Pancreas (tissue), 10 donors: ENCODE results near the gene ALKBH5. TPM values are rescaled to one million over a fixed set of nuclear protein-coding genes. Genes with fewer than 3 reads are reported as not detected.
A peak's percentile ranks its signal among the peaks of the same experiment; 100 is the strongest.

Source experiments
- ATAC-seq, 4 donors: fragments of 200-7000 bp; cut with Tn5 transposase; one replicate each; pipeline versions ENCODE4 v1.8.0 to v1.9.1; 2020; ENCODE audit warnings: mild to moderate bottlenecking in 4 of 4, moderate library complexity in 4 of 4
- DNase-seq, 6 donors: peaks; one replicate each; pipeline ENCODE4 v3.0.0-alpha.2; 2020
- FAIRE-seq: peaks from 2 replicates; lab custom pipeline; 2012; peaks lifted over from hg19 to GRCh38; lab: Jason Lieb, UNC
- H3K27ac ChIP-seq, 4 donors: fragments of 200-600 bp; sonication (generic); 1 replicate in 3 of 4; 2 replicates in 1 of 4; pipeline versions ENCODE4 v1.5.0 to v1.8.0; 2020
- H3K27me3 ChIP-seq, 4 donors: fragments of 200-600 bp; one replicate each; pipeline ENCODE4 v1.8.0; 2021
- H3K36me3 ChIP-seq, 3 donors: fragments of 200-600 bp; sonication (generic) in 1 of 3; one replicate each; pipeline versions ENCODE4 v1.5.0 to v1.8.0; 2020 to 2021
- H3K4me1 ChIP-seq, 3 donors: fragments of 200-600 bp; one replicate each; pipeline ENCODE4 v1.8.0; 2021
- H3K4me3 ChIP-seq, 4 donors: fragments of 200-600 bp; sonication (generic) in 2 of 4; one replicate each; pipeline versions ENCODE4 v1.5.0 to v1.8.0; 2020 to 2021
- H3K9me3 ChIP-seq, 4 donors: fragments of 200-600 bp; one replicate each; pipeline ENCODE4 v1.8.0; 2021
- CTCF ChIP-seq, 4 donors: fragments of 200-600 bp; sonication (generic) in 3 of 4; IDR thresholded peaks; one replicate each; pipeline versions ENCODE4 v1.5.0 to v1.8.0; 2021; ENCODE audit warnings: antibody characterized with exemption in 4 of 4
- WGBS, 2 donors: extraction: QIAGEN DNeasy Blood & Tissue Kit; methylation state at CpG; one replicate each; pipeline ENCODE4 v1.1.7; 2013; 5-methylcytosine and 5-hydroxymethylcytosine counted together
- intact Hi-C, 3 donors: fragments of 100-400 bp; cut with DNase I; formaldehyde crosslinking; loops; one replicate each; pipeline versions ENCODE4 v1.11.1 to v1.14.2; 2022
- polyA plus RNA-seq, 2 donors: library from polyadenylated mRNA; stranded (reverse); fragments of 200-250 nt; gene quantifications; one replicate each; pipeline ENCODE4 v1.2.3, GENCODE V29; 2013
- total RNA-seq, 6 donors: library from RNA; stranded (reverse); fragmentation: NEBNext Ultra II Directional in 4 of 6; extraction: Animal tissue kit (Norgen Biotek cat#: 25700) in 4 of 6; gene quantifications; one replicate each; pipeline versions ENCODE4 v1.2.1 to v1.2.4, GENCODE V29; 2021 to 2023
- donor health status: healthy with polysubstance abuse.
- donor health status: DM: no; HTN: no; CAD: no; lungs with moderate emphysema.
- donor health status: DM: no; HTN: no; CAD: no.
- donor health status: control.
- donor health status: control.
- donor health status: Bipolar disorder and iron deficiency.
- donor health status: DM: yes; HTN: yes; CAD: no.
- donor health status: DM: no; HTN: no; CAD: no.
- donor health status: DM: no; HTN: no; CAD: no.
- donor health status: DM: yes; HTN: yes; CAD: no.

Gene ALKBH5
- total and polyA plus RNA-seq, 8 donors, result 14.2 to 49.6 (median 40.2) TPM

DNA sequence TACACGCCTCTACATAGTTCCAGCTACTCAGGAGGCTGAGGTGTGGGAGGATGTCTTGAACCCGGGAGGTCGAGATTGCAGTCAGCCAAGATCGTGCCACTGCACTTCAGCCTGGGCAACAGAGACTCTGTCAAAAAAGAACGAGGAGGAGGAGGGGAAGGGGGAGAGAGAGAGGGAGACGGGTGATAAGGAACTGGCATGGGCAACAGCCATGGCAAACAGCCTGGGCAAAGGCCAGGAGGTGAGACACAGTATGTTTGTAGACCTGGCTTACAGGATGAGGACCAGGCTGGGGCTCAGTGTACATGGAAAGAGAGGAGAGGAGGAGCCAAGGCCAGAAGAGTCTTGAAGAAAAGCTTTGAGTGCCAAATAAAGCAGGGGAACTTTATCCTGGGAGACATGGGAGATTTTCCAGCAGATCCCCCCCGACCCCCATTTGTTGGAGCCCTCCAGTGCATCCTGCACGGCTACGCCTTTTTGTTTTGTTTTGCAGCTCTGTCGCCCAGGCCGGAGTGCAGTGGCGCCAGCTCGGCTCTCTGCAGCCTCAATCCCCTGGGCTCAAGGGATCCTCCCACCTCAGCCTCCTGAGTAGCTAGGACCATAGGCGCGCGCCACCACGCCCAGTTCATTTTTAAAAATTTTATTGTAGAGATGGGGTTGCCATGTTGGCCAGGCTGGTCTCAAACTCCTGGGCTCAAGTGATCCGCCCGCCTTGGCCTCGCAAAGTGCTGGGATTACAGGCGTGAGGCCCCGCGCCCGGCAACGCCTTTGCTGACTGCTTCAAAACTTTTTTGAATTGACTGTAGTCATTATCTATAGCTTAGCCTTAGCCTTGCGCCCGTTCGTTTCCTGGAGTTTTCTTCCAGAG is 1.3 kb upstream of the ALKBH5 start:
- intact Hi-C loops, result no loop called here
- Histone ChIP-seq H3K9me3 (no peaks in the 10 kb centered on the region), H3K27ac (peak overlapping the region; percentile 94 to 98 (median 97)), H3K27me3 (no peaks in the 10 kb centered on the region), H3K4me1 (peaks cover 0 to 23% (median 10%) of the 10 kb centered on the region in 3 donors), H3K4me3 (peak overlapping the region; percentile 63 to 93 (median 88)), H3K36me3 (no peaks in the 10 kb centered on the region)
- no peak for FAIRE-seq
- 7 to 22% methylated on average over 28 of the region's 28 CpGs for WGBS, 2 donors
- peak; percentile 28 to 49 (median 42) for ATAC-seq
- peak; percentile 64 to 83 (median 80) for DNase-seq
- no peak for TF ChIP-seq CTCF (IDR thresholded peaks at IDR 0.05)

DNA sequence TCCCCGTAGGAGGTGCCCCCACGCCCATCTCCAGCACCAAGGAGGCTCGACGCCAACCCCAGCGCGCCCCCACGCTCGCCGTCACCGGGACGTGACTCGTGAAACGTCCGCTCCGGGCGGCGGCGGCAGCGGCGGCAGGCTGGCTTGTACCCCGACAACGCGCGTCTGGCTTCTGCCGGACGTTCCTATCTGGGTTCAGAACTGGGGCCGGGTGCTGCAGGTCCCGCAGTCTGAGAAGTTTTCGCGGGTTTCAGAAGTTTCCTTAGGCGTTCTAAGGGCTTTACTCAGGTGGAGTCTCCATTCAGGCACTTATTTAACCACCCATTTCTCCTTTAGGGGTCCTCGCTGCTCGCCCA is 672 bp upstream of the ALKBH5 start:
- FAIRE-seq (no peak), ATAC-seq (peak; percentile 25 to 64 (median 51)), DNase-seq (peak; percentile 79 to 92 (median 83))
- WGBS, 2 donors, result 0% methylated on average over 33 of the region's 33 CpGs
- TF ChIP-seq CTCF (IDR thresholded peaks at IDR 0.05), result no peak
- no peaks in the 10 kb centered on the region for H3K36me3 ChIP-seq
- H3K27ac ChIP-seq, result peak overlapping the region; percentile 94 to 98 (median 97)
- H3K4me3 ChIP-seq, result peak overlapping the region; percentile 63 to 93 (median 88)
- H3K9me3 ChIP-seq, result no peaks in the 10 kb centered on the region
- no peaks in the 10 kb centered on the region for H3K27me3 ChIP-seq
- intact Hi-C loops, result no loop called here
- peaks cover 2 to 29% (median 11%) of the 10 kb centered on the region in 3 donors for H3K4me1 ChIP-seq

GRCh38 chr17:18184143-18185031 is 759 bp downstream of the ALKBH5 start:
- peaks cover 14 to 43% (median 25%) of the 10 kb centered on the region in 3 donors for H3K4me1 ChIP-seq

DNA sequence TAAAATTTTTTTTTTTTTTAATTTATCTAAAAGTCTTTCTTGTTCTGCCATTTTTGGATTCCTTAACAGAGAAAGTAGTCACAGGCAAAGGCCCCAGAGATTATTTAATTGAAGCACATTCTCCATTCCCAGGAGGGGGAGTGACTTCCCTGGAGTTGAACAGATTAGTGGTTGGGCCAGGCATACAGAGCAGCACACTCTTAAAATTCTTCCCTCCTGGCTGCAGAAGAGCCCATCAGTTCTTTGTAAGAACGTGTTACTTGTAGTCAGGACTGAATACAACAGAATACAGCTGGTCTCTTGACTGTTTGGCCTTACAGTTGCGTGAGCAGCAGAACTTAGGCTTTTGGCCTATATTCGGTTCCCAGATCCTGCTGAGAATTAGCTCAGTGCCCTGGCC is 1.8 kb downstream of the ALKBH5 start:
- Histone ChIP-seq H3K27ac (peak overlapping the region in 3 of 4 donors; percentile 28 to 98 (median 94)), H3K4me3 (peak overlapping the region; percentile 63 to 93 (median 88)), H3K27me3 (no peaks in the 10 kb centered on the region), H3K4me1 (peaks cover 23 to 53% (median 35%) of the 10 kb centered on the region in 3 donors), H3K9me3 (no peaks in the 10 kb centered on the region), H3K36me3 (no peaks in the 10 kb centered on the region)
- no peak for FAIRE-seq
- no peak for TF ChIP-seq CTCF (IDR thresholded peaks at IDR 0.05)
- DNase-seq, result no peak
- intact Hi-C loops, result no loop called here
- ATAC-seq, result no peak
- 5 to 7% methylated on average over 3 of the region's 3 CpGs for WGBS, 2 donors

More at GRCh38 chr17:18184143-18185031, 759 bp downstream of the ALKBH5 start:
- H3K27ac ChIP-seq, result peak overlapping the region; percentile 94 to 98 (median 97)
- H3K27me3 ChIP-seq, result no peaks in the 10 kb centered on the region
- ATAC-seq (peak in 2 of 4 donors; percentile 3 to 7), FAIRE-seq (no peak), DNase-seq (peak; percentile 48 to 86 (median 62))
- H3K36me3 ChIP-seq, result no peaks in the 10 kb centered on the region
- TF ChIP-seq CTCF (IDR thresholded peaks at IDR 0.05), result no peak
- H3K4me3 ChIP-seq, result peak overlapping the region; percentile 63 to 93 (median 88)
- 0% methylated on average over 81 to 92 of the region's 92 CpGs for WGBS, 2 donors
- H3K9me3 ChIP-seq, result no peaks in the 10 kb centered on the region
- intact Hi-C loops, result no loop called here
